ENCODE results near the gene EXOC1.

GRCh38 chr4:55866290-55866907 is 13.0 kb downstream of the EXOC1 start:
- no peak for TF ChIP-seq CTCF (IDR thresholded peaks at IDR 0.05)
- TF ChIP-seq POLR2A (IDR thresholded peaks at IDR 0.05): no peak
- TF ChIP-seq POLR2AphosphoS5 (IDR thresholded peaks at IDR 0.05; ENCODE audit: insufficient read depth in 1 of 2, low read depth in 1 of 2): peak; percentile 20 to 79
